ENCODE data around the gene VPS13C.

VPS13C gene

DNA sequence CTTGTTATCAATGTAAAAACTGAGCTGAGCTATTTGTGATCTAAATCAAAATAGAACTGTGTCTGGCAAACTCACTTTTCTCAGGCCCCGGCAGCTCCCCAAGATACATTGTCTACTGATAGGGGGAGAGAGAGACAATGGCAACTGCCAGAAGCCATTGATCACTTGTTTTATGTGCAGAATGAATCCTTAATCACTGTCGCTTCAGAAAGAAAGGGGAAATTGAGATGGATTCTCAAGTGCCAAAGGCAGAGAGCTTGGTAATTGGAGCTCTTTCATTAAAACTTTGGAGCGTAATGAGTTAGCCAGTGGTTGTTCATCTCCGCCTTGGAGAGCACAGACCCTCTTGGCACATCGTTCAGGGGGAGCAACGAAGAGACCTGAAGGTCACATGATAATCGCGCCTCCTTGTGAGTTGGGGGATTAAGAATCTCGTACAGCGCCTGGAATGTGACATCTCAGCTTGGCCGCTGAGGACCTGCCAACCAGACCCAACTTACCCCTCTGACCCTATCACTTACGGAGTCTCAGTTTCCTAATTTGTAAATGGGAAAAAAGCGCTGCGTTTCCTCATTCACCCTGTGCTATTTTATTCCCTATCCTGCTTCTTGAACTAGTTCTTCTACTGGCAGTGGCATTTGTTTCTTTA, 252.8 kb downstream of the VPS13C start:
- Histone ChIP-seq H3K36me3 (ENCODE audit: control insufficient read depth in 2 of 2, insufficient read depth in 2 of 2, low read length in 2 of 2) (no peaks in the 10 kb centered on the region), H3K4me3 (ENCODE audit: low read length in 2 of 2) (no peak overlapping the region), H3K27ac (ENCODE audit: low read length) (no peak overlapping the region), H3K9ac (ENCODE audit: low read length in 2 of 2) (no peak overlapping the region), H3K9me3 (ENCODE audit: control insufficient read depth in 2 of 2, low read length in 2 of 2) (no peaks in the 10 kb centered on the region), H3K27me3 (ENCODE audit: control insufficient read depth in 1 of 2, insufficient read depth in 2 of 2, low read length in 2 of 2) (peaks cover 0 to 2% of the 10 kb centered on the region in 2 donors), H3K4me1 (ENCODE audit: control insufficient read depth, insufficient read depth, low read length) (no peaks in the 10 kb centered on the region)
